Daoy (cell line): ENCODE results near the gene CNTNAP2. TPM values are rescaled to one million over a fixed set of nuclear protein-coding genes. Genes with fewer than 3 reads are reported as not detected.
"Not testable (repeated sequence)": the region's sequence is repeated elsewhere in the genome, so short reads cannot be mapped to it uniquely, and the experiment has no call there.

Experiments
- DNase-seq: peaks from one replicate; pipeline ENCODE4 v3.0.0-alpha.2; 2015; ENCODE audit warnings: low read depth
- total RNA-seq: library from RNA; depleted of rRNA; stranded (reverse); fragments of >200 nt; shearing (Covaris generic); gene quantifications from 2 replicates; pipeline ENCODE4 v1.2.3, GENCODE V29; 2014

CNTNAP2 gene
- total RNA-seq, 1 experiment from 2014 or later = 6.4 TPM

DNA sequence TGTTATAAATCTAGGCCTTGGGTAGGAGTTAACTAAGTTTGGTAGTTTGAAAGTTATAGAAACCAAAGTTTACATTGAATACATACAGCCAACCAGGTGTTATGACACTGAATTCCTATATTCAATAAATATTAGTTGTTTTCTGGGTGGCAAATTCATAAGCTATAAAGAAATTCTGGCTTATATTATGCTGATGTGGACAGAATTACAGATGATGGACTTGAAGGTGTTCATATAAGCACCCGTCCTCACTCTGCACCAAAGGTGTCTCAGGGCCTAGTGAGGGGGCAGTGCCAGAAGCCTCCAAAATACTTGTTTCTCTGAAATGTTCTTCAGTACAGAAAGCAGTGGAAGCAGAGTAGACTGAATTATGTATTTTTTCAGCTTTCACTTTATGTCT, 973.0 kb downstream of the CNTNAP2 start:
- DNase-seq = no peak

GRCh38 chr7:147096629-147097028, 980.0 kb downstream of the CNTNAP2 start:
- DNase-seq = no peak

GRCh38 chr7:147103224-147103623, 986.6 kb downstream of the CNTNAP2 start:
- DNase-seq = no peak

DNA sequence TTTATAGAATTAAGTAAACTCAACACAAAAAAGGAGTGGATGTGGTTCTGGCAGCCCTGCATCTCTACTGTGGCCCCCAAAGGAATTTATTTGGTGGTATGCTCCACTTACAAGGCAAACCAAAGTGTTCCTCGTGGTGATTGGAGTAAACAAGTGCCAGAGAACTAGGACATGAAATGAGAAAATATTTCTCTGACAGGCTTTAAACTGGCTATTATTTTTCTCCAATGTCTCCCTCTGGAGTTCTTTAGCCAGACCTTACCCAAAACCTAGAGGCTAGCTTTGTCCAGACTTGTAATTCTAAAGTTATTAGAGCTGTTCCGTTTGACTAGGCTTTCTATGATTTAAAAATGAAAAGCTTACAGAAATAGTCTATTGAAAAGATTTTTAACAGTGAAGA, 990.1 kb downstream of the CNTNAP2 start:
- DNase-seq = no peak

DNA sequence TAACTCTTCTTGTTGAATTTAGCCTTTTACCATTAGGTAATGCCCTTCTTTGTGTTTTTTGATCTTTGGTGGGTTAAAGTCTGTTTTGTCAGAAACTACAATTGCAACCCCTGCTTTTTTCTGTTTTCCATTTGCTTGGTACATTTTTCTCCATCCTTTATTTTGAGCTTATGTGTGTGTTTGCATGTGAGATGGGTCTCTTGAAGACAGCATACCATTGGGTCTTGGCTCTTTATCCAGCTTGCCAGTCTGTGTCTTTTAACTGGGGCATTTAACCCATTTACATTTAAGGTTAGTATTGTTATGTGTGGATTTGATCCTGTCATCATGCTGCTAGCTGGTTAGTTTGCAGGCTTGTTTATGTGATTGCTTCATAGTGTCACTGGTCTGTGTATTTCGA, 997.9 kb downstream of the CNTNAP2 start:
- DNase-seq = not testable (repeated sequence)

DNA sequence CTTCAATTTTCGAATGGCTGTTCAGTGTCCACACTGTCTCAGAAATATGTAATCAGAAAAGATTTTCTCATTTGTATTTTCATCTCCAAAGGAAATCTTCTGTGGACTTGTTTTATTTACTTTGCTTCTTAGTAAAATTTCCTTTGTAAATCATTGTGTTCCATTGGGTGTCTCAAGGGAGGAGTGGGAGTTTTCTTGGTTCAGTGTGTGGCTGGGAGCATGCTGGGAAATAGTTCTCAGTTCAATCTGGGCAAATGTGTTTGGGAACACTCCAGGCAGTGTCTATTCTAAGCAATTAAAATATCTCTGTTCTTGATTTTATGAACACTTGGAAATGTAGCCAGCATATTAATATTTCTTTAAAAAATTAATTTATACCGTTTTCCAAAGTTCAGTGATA, 1019.8 kb downstream of the CNTNAP2 start:
- no peak for DNase-seq

DNA sequence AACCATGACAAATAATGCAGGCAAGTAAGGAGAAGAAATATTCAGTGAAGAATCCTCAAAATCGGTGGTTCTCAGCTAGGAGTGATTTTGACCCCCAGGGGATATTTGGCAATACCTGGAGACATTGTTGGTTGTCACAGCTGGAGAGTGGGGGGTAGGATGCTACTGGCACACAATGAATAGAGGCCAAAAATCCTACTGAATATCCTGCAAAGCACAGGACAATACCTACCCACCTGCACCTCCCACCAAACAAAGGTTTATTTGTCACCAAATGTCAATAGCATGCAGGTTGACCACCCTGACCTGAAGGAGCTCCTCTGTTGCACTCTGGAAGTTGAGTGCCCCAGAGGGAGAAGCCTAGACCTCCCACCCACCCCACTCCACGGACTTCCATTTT, 1028.6 kb downstream of the CNTNAP2 start:
- no peak for DNase-seq

- no peak for DNase-seq
Observed at GRCh38 chr7:147146169-147146568, 1029.6 kb downstream of the CNTNAP2 start.

DNA sequence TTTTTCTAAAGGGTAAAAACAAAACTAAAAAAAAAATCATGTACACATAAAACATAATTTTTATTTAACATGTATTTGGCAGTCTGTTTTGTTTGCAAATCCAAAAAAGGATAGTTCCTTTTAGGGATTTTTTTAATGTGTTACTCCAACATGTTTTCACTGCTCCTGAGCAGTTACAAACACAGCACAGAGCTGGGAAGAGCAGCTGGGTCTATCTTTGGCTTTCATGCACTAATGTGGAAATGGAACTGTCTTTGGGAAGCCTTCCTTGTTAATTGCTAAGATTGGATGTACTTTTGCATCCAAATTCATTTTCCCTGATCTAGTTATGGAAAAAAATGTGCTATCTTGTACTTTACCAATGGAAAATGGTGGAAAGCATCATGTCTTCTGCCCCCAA, 1035.1 kb downstream of the CNTNAP2 start:
- no peak for DNase-seq

DNA sequence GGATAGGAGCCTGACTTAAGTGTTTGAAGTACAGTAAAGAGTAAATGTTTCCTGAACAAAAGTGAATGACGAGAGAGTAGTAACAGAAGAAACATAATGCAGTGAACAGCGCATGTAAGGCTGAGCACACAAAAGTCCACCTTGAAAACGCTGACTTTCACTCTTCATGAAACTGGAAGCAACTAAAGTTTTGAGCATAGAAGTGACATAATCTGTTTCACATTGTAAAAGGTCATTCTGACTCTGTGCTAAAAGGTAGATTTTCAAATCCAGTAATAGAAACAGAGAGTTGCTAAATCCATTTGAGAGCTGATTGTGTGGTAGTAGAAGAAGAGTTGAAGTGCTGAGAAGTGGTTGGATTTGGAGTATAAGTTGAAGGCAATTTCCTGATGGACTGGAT, 1037.0 kb downstream of the CNTNAP2 start:
- DNase-seq = no peak

GRCh38 chr7:147161405-147161804, 1044.8 kb downstream of the CNTNAP2 start:
- no peak for DNase-seq

DNA sequence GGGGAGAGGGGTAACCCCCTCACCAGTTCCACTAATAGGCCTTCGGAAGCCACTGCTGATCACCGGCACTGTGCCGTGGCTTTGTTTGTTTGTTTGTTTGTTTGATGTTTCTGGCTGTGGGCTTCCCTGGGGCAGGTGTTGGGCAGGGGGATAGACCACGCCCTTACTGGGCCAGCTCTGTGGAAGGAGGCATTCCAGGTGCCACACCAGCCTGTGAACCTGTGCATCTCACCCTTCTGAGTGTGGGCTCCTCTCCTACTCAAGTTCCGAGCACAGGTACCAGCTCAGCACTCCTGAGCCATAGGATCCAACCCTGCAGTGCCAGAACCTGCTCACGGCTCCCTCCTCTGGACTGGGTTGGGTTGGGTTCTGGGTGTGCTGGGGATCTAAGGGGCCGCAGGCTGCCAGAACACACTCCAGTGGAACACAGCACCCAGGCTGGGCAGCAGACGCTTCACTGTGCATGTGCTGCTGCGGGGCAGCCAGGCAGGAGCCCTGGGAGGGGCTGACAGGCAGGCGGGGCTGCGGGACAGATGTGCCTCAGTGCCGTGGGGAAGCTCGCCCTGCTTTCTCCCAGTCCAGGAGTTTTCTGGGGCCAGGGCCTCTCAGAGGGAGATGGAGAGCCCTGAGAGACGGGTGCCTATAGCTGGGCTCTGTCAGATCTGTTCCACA, 1053.9 kb downstream of the CNTNAP2 start:
- no peak for DNase-seq

- no peak for DNase-seq
Observed at GRCh38 chr7:147171013-147171391, 1054.4 kb downstream of the CNTNAP2 start.

DNA sequence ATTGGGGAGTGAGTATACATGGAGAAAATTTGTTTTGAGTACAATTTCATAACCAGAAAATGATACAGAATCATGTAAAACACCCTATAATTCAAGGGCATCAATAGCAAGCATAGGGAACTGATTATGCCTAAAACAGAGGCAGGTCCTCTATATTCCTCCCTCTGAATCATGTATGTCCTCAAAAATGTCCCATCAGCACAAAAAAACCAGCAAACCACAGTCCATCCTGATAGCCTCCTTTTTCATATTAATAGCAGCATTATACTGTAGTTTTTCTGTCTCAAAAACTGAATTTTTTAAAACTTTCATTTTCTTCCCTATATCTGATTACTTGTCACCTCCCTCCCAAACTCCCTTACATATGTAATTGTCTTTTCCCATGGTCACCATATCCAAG, 1057.3 kb downstream of the CNTNAP2 start:
- no peak for DNase-seq

- DNase-seq = no peak
Observed at GRCh38 chr7:147182874-147183273, 1066.3 kb downstream of the CNTNAP2 start.

DNA sequence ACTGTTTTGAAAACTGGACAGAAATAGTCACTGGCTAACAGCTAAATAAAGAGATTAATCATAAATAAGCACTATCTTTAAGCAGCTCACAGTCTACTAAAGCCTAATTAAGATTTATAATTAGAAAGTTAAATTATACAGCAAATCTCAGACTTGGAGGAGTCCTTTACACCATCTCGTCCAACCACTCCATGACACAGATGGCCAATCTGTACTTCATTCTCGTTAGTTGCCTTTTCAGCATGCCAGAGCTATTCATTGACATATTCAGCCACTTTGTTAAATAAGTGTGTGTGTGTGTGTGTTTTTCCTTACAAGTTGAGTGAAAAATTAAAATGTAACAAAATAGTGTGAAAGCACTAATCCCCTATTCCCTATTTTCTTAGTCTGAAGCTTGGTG, 1066.7 kb downstream of the CNTNAP2 start:
- no peak for DNase-seq

- no peak for DNase-seq
Observed at GRCh38 chr7:147188467-147188866, 1071.9 kb downstream of the CNTNAP2 start.

DNA sequence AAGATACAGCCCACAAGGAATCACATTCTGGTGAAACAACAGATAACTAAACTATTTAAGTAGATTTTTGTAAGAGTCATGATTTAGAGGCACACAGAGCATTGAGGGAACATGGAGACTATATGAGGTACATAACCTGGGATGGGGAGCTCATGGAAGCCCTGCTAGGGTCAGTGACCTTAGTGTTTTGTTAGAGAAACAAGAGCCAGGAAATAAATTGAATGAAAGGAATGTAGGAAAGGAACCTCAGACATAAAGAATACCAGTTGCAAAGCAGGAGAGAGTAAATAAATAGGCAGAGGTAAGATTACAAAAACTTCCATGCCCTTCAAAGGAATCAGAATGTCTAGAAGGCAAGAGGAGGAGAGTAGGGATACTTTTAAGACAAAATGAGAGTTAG, 1076.9 kb downstream of the CNTNAP2 start:
- DNase-seq = no peak

GRCh38 chr7:147196481-147196880, 1079.9 kb downstream of the CNTNAP2 start:
- DNase-seq = no peak

DNA sequence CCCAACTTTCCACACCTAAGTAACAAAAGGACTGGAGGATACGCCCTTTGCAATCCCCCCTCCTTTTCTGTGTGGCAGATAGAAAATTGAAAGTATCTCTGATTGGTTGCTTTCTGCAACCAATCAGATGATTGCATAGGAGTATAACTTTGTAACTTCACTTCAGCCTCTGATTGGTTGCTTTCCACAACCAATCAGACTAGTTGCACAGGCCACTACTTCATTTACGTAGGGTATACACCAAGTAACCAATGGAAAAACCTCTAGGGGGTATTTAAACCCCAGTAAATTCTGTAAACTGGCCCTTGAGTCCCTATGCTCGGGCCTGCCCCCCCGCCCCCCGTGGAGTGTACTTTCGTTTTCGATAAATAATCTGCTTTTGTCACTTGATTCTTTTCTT, 1080.4 kb downstream of the CNTNAP2 start:
- DNase-seq = no peak

GRCh38 chr7:147199868-147200267, 1083.3 kb downstream of the CNTNAP2 start:
- DNase-seq = no peak

- no peak for DNase-seq
Observed at GRCh38 chr7:147207988-147208387, 1091.4 kb downstream of the CNTNAP2 start.

GRCh38 chr7:147231275-147231674, 1114.7 kb downstream of the CNTNAP2 start:
- no peak for DNase-seq

GRCh38 chr7:147235645-147236382, 1119.2 kb downstream of the CNTNAP2 start:
- DNase-seq = no peak
